HG03354 (cell line): Measurements from ENCODE around the gene SHTN1.
A peak's percentile ranks its signal among the peaks of the same experiment; 100 is the strongest.

Experiments used
- ATAC-seq: cut with Tn5 transposase; IDR thresholded peaks from one replicate; pipeline ENCODE4 v1.9.1; 2021; ENCODE audit warnings: mild to moderate bottlenecking; ENCODE audit not compliant: unreplicated experiment, poor library complexity, severe bottlenecking

The SHTN1 gene, protein sequence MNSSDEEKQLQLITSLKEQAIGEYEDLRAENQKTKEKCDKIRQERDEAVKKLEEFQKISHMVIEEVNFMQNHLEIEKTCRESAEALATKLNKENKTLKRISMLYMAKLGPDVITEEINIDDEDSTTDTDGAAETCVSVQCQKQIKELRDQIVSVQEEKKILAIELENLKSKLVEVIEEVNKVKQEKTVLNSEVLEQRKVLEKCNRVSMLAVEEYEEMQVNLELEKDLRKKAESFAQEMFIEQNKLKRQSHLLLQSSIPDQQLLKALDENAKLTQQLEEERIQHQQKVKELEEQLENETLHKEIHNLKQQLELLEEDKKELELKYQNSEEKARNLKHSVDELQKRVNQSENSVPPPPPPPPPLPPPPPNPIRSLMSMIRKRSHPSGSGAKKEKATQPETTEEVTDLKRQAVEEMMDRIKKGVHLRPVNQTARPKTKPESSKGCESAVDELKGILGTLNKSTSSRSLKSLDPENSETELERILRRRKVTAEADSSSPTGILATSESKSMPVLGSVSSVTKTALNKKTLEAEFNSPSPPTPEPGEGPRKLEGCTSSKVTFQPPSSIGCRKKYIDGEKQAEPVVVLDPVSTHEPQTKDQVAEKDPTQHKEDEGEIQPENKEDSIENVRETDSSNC

DNA sequence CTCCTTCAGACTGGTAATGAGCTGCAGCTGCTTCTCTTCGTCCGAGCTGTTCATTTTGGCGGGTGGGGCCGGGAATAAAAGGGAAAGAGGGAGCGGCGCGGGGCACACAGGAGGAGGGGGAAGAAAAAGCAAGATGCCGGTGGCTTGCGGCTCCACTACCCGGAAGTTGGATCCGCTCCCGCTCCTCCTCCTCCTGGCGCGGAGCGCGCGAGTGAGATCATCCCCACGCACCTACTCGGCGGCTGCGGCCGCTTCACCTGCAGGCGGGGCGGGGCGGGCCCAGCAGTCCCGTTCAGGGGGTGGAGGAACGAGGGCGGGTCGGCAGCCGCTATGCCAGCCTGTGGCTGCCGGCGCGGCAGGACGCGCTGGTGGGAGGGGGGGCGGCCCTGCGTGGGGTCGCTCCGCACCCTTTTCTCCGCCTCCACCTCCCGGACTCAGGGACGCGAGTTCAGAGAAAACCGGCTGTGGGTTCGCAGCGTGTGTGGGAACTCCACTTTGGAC is at the start of gene SHTN1:
Gene SHTN1, minus strand, starts transcription at position 162 of the 501 bp plus-strand sequence. Its CDS starts 108 bp downstream, at position 54.
- peak; percentile 61 for ATAC-seq

DNA sequence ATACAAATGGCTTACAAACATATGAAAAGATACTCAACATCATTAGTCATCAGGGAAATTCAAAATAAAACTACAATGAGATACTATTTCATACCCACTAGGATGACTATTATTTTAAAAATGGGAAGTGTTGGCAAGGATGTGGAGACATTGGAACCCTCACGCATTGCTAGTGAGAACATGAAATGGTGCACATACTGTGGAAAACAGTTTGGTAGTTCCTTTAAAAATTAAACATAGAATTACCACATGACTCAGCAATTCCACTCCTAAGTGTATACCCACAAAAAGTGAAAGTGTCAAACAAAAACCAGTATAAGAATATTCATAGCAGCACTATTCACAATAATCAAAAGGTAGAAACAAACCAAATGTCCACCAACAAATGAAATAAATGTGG is 48.5 kb upstream of the SHTN1 start:
- ATAC-seq = no peak

DNA sequence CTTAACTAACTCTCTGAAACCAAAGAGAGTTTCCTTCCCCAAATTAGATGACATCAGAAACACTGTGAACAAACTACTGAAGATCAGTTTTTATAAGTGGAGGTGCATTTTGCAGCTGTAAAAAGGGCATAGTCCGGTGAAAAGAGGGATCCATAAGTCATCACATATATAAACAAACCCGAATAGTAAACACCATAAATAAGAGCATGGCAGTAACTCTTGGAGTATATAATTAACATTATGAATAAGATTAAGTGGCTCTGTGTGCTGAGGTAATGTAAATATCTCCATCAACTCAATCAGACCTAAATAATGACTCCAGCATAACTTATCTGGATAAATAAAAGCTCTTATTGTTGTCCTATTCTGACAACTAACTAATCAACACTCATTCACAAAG is 43.0 kb upstream of the SHTN1 start:
- ATAC-seq = no peak

- no peak for ATAC-seq
Observed at GRCh38 chr10:117016266-117016665, 11.3 kb upstream of the SHTN1 start.

GRCh38 chr10:117014835-117015234 is 9.8 kb upstream of the SHTN1 start:
- ATAC-seq = no peak

GRCh38 chr10:117007080-117007479 is 2.1 kb upstream of the SHTN1 start:
- ATAC-seq = no peak

GRCh38 chr10:117005527-117006055 is 604 bp upstream of the SHTN1 start:
- no peak for ATAC-seq

GRCh38 chr10:117004227-117005025 is 561 bp downstream of the SHTN1 start:
- peak; percentile 62 for ATAC-seq

DNA sequence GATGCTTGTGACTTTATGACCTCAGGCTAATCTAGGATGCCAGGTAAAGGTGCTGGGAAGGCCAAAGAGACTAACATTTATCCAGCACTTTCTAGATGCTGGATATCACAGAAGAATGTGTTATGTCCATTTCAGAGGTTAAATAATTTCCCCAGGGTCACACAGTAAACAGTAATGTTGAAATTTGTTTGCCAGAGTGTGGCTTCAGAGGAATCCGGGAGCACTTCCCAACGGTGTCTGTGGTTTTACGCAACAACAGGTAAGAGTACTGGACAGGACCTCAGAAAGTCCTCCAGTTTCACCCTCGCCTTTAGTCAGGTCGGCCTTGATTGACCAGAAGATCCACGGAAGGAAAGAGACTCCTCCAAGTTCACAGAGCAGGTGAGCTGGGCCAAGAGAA is 1.7 kb downstream of the SHTN1 start:
- no peak for ATAC-seq

- no peak for ATAC-seq
Observed at GRCh38 chr10:117002206-117002605, 2.8 kb downstream of the SHTN1 start.

GRCh38 chr10:117001144-117001543 is 3.8 kb downstream of the SHTN1 start:
- ATAC-seq = no peak

- no peak for ATAC-seq
Observed at GRCh38 chr10:117000580-117000979, 4.4 kb downstream of the SHTN1 start.

DNA sequence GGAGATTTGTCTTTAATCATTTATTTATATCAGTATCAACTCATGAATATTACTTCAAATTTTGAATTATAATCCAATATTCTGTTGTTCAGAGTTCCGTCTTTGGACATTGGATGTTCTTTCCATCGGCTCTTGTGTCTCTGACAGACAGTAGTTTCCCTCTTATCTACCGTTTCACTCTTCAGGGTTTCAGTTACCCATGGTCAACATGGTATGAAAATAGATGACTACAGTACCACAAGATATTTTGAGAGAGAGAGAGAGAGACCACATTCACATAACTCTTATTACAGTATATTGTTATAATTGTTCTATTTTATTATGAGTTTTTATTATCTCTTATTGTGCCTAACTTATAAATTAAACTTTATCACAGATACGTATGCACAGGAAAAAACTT is 6.8 kb downstream of the SHTN1 start:
- ATAC-seq = no peak

DNA sequence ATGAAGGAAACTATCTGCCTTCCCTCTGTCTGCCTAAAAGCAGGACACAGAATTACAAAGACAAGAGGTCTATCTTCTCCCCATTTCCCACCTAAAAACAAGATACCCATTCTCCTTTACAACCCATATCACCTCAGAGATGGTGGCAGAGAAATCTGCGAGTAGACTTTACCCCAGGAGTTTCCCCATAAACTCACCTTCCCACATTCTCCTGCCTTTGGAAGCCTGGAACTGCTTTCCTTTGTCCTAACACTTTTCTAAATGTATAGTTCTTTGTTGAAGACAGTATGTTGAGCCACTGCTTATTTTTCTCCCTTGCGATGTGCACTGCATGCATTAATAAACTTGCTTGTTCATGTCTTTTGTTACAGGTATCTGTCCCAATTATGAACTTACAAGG is 8.0 kb downstream of the SHTN1 start:
- ATAC-seq = no peak

DNA sequence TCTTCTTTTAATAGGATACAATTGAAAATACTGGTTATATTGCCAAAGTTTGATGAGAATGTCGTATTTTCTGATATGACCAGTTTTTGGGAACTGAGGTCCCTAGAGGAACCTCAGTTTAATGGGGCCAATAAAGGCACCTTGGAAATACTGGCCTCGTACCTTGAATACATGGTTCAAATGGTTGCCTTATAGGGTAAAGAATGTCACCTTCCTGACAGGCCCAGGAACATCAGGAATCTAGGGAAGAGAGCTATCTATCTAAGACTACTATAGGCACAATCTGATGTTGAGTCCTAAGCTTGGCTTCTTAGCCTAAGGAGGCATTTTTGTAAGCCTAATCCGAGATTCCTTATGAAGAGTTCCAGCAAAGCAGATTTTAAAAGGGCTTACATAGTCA is 9.3 kb downstream of the SHTN1 start:
- ATAC-seq = no peak

GRCh38 chr10:116994113-116994890 is 10.7 kb downstream of the SHTN1 start:
- no peak for ATAC-seq

DNA sequence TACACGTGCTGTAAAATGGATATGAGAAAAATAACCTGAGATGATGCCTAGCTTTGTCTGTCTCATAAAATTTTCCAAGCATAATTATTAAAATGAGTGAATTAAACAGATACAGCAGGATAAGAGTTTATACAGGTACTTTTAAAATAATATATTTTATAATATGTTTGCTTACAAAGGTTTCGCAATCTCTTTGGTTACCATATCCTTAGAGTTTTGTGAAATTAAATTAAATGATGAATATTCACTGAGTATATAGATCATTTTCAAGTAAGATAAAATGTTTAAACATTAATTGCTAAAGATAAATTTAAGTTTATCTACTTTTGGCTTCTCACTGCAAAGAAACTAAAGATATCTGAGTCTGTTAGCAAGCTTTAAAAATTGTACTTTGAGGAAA is 11.4 kb downstream of the SHTN1 start:
- no peak for ATAC-seq

- ATAC-seq = no peak
Observed at GRCh38 chr10:116992183-116992582, 12.8 kb downstream of the SHTN1 start.

GRCh38 chr10:116990276-116990800 is 14.6 kb downstream of the SHTN1 start:
- ATAC-seq = no peak
